Germinal center (tissue), 1 donor: ENCODE results near the gene TMEM143.
"Not testable (repeated sequence)": the region's sequence is repeated elsewhere in the genome, so short reads cannot be mapped to it uniquely, and the experiment has no call there.

Experiments used
- DNase-seq: peaks from one replicate; pipeline ENCODE4 v3.0.0; 2012; ENCODE audit warnings: mixed read lengths, low spot score

TMEM143 gene

GRCh38 chr19:48330012-48330681, 33.6 kb downstream of the TMEM143 start:
- peak; percentile 86 for DNase-seq

DNA sequence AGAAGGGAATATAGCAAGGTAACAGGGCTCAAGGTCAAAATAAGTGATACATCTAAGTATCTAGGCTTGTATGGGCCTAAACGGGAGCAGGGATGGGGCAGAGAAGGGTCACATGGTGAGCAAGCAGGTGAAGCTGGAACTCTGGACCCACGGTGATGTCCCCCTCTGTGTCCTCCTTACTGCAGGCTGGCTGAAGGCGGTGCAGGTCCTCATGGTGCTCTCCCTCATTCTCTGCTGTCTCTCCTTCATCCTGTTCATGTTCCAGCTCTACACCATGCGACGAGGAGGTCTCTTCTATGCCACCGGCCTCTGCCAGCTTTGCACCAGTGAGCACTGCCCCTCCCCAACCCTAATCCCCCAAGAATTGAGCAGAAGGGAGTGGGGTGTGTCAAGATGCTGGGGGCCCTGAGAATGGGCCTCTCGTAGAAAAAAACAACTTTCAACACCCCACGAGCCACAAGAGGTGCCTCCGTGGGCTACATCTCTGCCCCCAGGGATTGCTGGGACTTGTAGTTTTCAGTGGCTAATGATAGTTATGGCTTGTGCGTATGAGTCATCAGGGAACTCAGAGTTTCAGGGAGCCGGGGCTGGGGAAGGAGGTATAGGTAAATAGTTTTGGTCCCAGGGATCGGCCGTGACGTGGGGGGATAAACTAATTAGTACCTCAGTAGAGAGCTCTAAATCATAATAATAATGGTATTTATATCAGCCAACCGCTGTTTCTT, 34.4 kb downstream of the TMEM143 start:
- peak; percentile 51 for DNase-seq

- peak; percentile 59 for DNase-seq
These were observed 38.4 kb downstream of the TMEM143 start, which contains the start of gene EMP3 for GRCh38 chr19:48325265-48325910. TSS of gene EMP3 (plus strand) at chr19:48325552. CDS start at chr19:48326845, 1,293 bp downstream.

DNA sequence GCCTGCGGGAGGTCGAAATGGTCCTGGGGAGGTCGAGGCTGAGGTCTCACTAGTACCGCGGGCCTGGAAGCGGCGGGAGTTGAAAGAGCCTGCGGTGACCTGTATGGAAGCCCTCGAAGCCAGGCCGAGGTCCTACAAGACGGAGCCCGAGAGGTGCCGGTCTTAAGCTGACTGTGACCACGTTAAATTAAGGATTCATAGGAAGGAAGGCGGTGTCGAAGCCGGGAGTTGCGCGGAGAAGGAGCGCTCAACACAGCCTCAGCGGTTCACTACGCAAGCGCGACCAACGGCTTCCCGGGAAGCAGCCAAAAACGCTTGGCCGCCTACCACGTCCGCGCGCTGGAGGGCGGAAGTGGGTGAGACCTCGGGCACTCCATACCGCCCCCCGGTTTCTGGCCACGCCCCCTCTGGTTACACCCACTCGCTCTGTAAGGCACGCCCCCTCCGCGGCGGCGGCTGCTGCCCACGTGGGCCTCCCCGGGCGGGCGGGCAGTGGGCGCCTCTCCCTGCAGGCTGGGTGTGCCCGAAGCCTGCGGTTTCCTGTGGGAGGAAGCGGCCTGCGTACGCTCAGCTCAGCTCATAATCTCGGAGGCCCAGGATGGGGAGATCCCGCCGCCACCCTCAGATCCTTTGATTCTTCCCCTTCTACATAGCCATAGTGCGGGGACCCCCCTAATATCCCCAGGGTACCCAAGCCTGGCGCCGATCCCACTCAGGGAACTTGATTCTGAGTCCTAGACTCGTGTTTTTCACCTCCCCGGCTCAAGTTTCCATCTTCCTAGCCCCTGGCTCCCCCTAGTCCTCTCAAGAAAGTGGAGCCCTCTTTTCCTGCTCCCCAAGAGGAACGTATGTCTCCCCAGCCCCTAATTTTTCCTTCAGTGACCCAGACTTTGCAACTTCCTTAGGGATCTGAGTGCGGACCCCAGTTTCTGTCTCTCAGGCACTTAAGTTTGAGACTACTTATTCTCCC, 41.8 kb downstream of the TMEM143 start:
- DNase-seq: peak; percentile 97

- peak; percentile 98 for DNase-seq
These were observed 42.4 kb downstream of the TMEM143 start for GRCh38 chr19:48321372-48321621.

- peak; percentile 61 for DNase-seq
These were observed 43.8 kb downstream of the TMEM143 start for GRCh38 chr19:48319647-48320541.

DNA sequence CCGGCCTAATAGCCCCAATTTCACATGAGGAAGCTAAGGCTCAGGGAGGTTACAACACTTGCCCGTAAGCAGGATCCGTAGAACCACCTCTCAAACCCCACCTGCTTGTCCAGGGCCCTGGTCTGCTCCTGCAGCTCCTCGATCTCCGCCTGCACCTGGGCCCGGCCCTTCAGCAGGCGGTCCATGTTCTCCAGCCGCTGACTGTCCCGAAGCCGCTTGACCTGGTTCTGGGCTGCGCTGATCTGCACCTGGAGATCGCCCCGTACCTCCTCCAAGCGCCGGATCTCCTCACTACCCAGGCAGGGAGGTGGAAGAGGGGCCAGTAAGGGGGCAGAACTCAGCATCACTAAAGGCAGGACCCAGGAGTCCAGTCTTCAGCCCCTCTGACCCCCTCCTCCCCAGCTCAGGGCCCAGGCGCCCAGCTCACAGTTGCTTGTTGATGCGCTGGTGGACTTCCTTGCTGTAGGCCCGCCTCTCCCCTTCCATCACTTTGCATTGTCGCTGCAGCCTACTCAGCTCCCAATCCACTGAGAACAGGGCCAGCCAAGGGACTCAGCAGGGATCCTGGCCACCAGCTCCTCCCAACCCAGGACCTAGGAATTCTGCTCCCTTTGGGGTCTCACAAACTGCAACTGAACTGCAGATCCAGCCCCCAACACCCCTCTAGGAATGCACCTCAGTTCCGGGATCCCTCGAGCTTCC, 45.3 kb downstream of the TMEM143 start:
- no peak for DNase-seq

- DNase-seq: not testable (repeated sequence)
These were observed 46.1 kb downstream of the TMEM143 start for GRCh38 chr19:48317708-48317960.

- DNase-seq: no peak
These were observed 48.0 kb downstream of the TMEM143 start for GRCh38 chr19:48315712-48316111.

DNA sequence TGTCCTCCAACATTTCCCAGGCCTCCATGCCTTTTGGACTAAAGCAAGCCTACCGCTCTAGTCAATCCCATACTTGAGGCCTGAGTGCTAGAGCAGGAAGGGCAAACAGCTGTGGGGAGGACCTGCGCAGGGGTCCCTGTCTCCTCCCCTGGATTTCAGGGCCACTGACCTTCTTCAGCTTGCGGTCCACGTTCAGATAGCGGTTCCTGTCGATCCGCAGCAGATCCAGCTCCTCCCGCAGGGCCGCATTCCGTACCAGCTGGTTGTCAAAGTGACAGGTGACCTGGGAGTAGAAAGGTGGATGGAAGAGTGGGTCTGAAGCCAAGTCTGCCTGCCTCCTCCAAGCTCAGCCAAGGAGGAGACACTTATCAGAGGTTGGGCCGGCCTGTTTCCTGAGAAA, 52.4 kb downstream of the TMEM143 start:
- DNase-seq: no peak

- DNase-seq: no peak
These were observed 53.5 kb downstream of the TMEM143 start for GRCh38 chr19:48310227-48310626.

- not testable (repeated sequence) for DNase-seq
These were observed 54.0 kb downstream of the TMEM143 start for GRCh38 chr19:48309731-48310130.

- no peak for DNase-seq
These were observed 54.8 kb downstream of the TMEM143 start for GRCh38 chr19:48308631-48309586.

DNA sequence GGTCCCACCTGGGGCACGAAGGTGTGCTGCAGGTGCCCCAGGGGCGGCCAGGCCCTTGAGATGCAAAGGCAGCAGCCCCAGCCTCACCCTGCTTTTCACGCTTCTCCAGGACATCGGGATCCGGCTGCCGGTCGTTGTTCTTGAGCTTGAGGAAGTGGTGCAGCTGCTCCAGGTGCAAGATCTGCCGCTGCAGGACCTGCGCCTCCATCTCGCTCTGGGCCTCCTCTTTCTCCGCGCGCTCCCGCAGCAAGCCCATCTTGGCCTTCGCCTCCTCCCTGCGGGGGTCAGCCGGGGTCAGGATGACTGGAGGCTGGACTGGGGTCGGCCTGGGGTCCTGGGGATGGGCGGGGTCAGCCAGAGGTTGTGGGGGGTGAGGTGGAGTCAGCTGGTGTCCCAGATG, 59.9 kb downstream of the TMEM143 start:
- no peak for DNase-seq

DNA sequence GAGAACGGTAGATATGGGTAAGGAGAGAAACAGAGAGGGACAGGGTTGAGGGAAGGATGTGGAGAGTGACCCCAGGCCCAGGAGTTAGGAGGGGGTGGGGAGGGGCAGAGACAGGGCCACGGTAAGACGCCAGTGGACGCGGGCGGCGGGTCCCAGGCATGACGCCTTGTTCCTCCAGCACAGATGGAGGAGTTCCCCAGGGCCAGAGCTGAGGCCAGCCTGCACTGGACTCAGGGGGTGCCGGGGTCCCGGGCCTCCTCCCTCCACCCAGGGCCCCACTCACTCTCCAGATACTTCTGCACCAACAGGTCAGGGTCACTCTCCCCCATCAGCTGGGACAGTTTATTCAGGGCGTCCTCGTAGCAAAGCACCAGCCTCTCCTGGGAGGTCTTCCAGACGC, 60.4 kb downstream of the TMEM143 start:
- DNase-seq: no peak

- no peak for DNase-seq
These were observed 61.2 kb downstream of the TMEM143 start for GRCh38 chr19:48302600-48302959.

GRCh38 chr19:48301886-48302599, 61.7 kb downstream of the TMEM143 start:
- no peak for DNase-seq

DNA sequence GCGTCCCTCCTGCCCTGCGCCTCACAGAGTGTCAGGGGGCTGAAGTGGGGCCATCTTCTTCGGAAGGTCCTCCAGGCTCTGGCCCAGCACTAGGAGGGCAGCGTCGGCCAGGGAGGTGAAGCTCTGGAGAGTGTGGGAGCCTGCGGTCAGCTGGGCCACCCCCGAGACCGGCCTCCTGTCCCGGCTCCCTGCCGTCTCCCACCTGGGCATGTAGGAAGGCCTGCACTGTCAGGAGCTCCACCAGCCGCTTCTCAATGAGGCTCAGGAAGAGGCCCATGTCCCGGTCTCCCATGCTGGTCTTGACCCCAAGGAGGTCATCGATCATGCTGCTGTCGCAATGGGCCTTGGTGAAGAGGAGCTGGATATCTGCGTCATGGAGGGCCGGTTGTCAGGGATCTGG, 65.8 kb downstream of the TMEM143 start:
- DNase-seq: no peak
